ENCODE data around the gene PRR20C.
"Not testable (repeated sequence)": the region's sequence is repeated elsewhere in the genome, so short reads cannot be mapped to it uniquely, and the experiment has no call there.

The PRR20C gene

GRCh38 chr13:57147188-57147587 is 6.7 kb upstream of the PRR20C start, which contains the start of gene PRR20B:
TSS of gene PRR20B (plus strand) at chr13:57147488. CDS start at chr13:57147875, 387 bp downstream.
- not testable (repeated sequence) for H3K9me3 ChIP-seq (ENCODE audit: low read length); H4K20me1 ChIP-seq (ENCODE audit: insufficient read depth, low read length); H3K79me2 ChIP-seq (ENCODE audit: insufficient read depth, low read length); H3K4me3 ChIP-seq (ENCODE audit: low read depth, low read length, poor library complexity, severe bottlenecking); H3K27ac ChIP-seq (ENCODE audit: low read depth, low read length, poor library complexity, severe bottlenecking); H3K27me3 ChIP-seq (ENCODE audit: insufficient read depth, low read length); H3K9ac ChIP-seq (ENCODE audit: low read length); H3K4me1 ChIP-seq (ENCODE audit: insufficient read depth, low read length, severe bottlenecking); H3K4me2 ChIP-seq (ENCODE audit: low read length); H2AFZ ChIP-seq (ENCODE audit: low read length); H3F3A ChIP-seq (ENCODE audit: insufficient read depth, low read length); H3K36me3 ChIP-seq (ENCODE audit: insufficient read depth, low read length); H3K9me2 ChIP-seq (ENCODE audit: low read depth, low read length)

- H2AFZ ChIP-seq (ENCODE audit: low read length); H3K4me3 ChIP-seq (ENCODE audit: low read depth, low read length, poor library complexity, severe bottlenecking); H3K27ac ChIP-seq (ENCODE audit: low read depth, low read length, poor library complexity, severe bottlenecking); H4K20me1 ChIP-seq (ENCODE audit: insufficient read depth, low read length); H3K36me3 ChIP-seq (ENCODE audit: insufficient read depth, low read length); H3K9ac ChIP-seq (ENCODE audit: low read length); H3K4me2 ChIP-seq (ENCODE audit: low read length); H3K9me3 ChIP-seq (ENCODE audit: low read length); H3K79me2 ChIP-seq (ENCODE audit: insufficient read depth, low read length); H3K9me2 ChIP-seq (ENCODE audit: low read depth, low read length); H3F3A ChIP-seq (ENCODE audit: insufficient read depth, low read length); H3K4me1 ChIP-seq (ENCODE audit: insufficient read depth, low read length, severe bottlenecking); H3K27me3 ChIP-seq (ENCODE audit: insufficient read depth, low read length): not testable (repeated sequence)
These were observed 5.8 kb upstream of the PRR20C start for GRCh38 chr13:57148106-57148505.

DNA sequence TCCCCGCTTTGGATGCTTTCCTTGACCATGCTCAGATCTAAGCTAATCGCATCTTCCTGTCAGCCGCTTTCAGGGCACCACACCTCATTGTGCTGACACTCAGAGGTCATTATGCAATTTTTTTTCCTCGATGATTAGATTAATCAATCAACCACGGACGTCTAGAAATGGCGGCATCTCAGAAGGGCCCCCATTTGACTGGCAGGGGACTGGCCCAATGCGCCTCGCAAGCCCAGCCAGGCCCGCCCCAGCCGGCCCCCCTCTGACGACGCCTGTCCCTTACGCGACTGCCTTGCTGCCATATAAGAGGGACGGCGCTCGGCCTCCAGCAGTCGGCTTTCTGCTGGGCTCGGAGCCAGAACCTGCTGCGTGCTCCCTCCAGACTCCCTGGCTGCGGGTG is 6.5 kb downstream of the PRR20C start, which contains the start of gene PRR20D:
Gene PRR20D (plus strand): TSS at position 301 of the 400 bp plus-strand sequence. CDS start 387 bp downstream, outside the sequence.
- not testable (repeated sequence) for H3K27me3 ChIP-seq (ENCODE audit: insufficient read depth, low read length); H2AFZ ChIP-seq (ENCODE audit: low read length); H3K9ac ChIP-seq (ENCODE audit: low read length); H3K4me2 ChIP-seq (ENCODE audit: low read length); H3K36me3 ChIP-seq (ENCODE audit: insufficient read depth, low read length); H3K4me1 ChIP-seq (ENCODE audit: insufficient read depth, low read length, severe bottlenecking); H3K27ac ChIP-seq (ENCODE audit: low read depth, low read length, poor library complexity, severe bottlenecking); H3K4me3 ChIP-seq (ENCODE audit: low read depth, low read length, poor library complexity, severe bottlenecking); H3K9me3 ChIP-seq (ENCODE audit: low read length); H4K20me1 ChIP-seq (ENCODE audit: insufficient read depth, low read length); H3F3A ChIP-seq (ENCODE audit: insufficient read depth, low read length); H3K9me2 ChIP-seq (ENCODE audit: low read depth, low read length); H3K79me2 ChIP-seq (ENCODE audit: insufficient read depth, low read length)

GRCh38 chr13:57166897-57167296 is 13.0 kb downstream of the PRR20C start, which contains the start of gene PRR20E:
TSS of gene PRR20E (plus strand) at chr13:57167197. CDS start at chr13:57167584, 387 bp downstream.
- not testable (repeated sequence) for H3F3A ChIP-seq (ENCODE audit: insufficient read depth, low read length); H3K79me2 ChIP-seq (ENCODE audit: insufficient read depth, low read length); H3K9ac ChIP-seq (ENCODE audit: low read length); H3K27me3 ChIP-seq (ENCODE audit: insufficient read depth, low read length); H3K4me1 ChIP-seq (ENCODE audit: insufficient read depth, low read length, severe bottlenecking); H3K9me2 ChIP-seq (ENCODE audit: low read depth, low read length); H3K9me3 ChIP-seq (ENCODE audit: low read length); H3K27ac ChIP-seq (ENCODE audit: low read depth, low read length, poor library complexity, severe bottlenecking); H3K4me3 ChIP-seq (ENCODE audit: low read depth, low read length, poor library complexity, severe bottlenecking); H4K20me1 ChIP-seq (ENCODE audit: insufficient read depth, low read length); H2AFZ ChIP-seq (ENCODE audit: low read length); H3K4me2 ChIP-seq (ENCODE audit: low read length); H3K36me3 ChIP-seq (ENCODE audit: insufficient read depth, low read length)

DNA sequence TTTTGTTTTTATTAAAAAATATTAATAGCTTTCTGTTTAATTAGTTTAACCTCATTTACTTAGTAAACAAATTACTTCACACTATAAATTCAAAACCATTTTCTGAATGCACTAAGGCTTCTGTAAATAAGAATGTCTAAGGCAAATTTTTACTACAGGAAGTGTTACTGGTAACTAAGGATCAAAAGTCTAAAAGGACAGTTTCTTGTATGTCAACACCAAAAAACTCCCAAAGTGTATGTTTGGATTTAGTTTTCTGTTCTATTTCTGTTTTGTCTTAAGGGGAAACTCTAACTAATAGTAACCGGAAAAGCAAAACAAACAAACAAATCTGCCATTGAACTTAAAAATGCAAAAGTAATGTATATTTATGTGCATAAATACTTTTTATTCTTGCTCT is 37.8 kb downstream of the PRR20C start:
- Histone ChIP-seq H3K27ac (ENCODE audit: low read depth, low read length, poor library complexity, severe bottlenecking) (no peak overlapping the region), H3K9me3 (ENCODE audit: low read length) (no peaks in the 10 kb centered on the region), H3K4me2 (ENCODE audit: low read length) (no peak overlapping the region), H3K9ac (ENCODE audit: low read length) (no peak overlapping the region), H3K4me3 (ENCODE audit: low read depth, low read length, poor library complexity, severe bottlenecking) (no peak overlapping the region), H3F3A (ENCODE audit: insufficient read depth, low read length) (no peaks in the 10 kb centered on the region), H3K9me2 (ENCODE audit: low read depth, low read length) (no peaks in the 10 kb centered on the region), H3K4me1 (ENCODE audit: insufficient read depth, low read length, severe bottlenecking) (no peaks in the 10 kb centered on the region), H3K79me2 (ENCODE audit: insufficient read depth, low read length) (no peaks in the 10 kb centered on the region), H4K20me1 (ENCODE audit: insufficient read depth, low read length) (no peaks in the 10 kb centered on the region), H2AFZ (ENCODE audit: low read length) (no peak overlapping the region), H3K27me3 (ENCODE audit: insufficient read depth, low read length) (no peaks in the 10 kb centered on the region), H3K36me3 (ENCODE audit: insufficient read depth, low read length) (no peaks in the 10 kb centered on the region)
- no peak for TF ChIP-seq EZH2 (IDR thresholded peaks at IDR 0.05; ENCODE audit: borderline replicate concordance, low read length)
- no peak for TF ChIP-seq CTCF (IDR thresholded peaks at IDR 0.05; ENCODE audit: low read length)

Data from OCI-LY1 (cell line).